Measurements from ENCODE around the gene TMEM179B. TPM values are rescaled to one million over a fixed set of nuclear protein-coding genes. Genes with fewer than 3 reads are reported as not detected.
A peak's percentile ranks its signal among the peaks of the same experiment; 100 is the strongest.

The TMEM179B gene
- total and polyA plus RNA-seq, 9 of the 15 experiments (the other 6 are each of a cell fraction or from before 2014, with no cell fraction given) = 27.7 to 105 (median 37.0) TPM

DNA sequence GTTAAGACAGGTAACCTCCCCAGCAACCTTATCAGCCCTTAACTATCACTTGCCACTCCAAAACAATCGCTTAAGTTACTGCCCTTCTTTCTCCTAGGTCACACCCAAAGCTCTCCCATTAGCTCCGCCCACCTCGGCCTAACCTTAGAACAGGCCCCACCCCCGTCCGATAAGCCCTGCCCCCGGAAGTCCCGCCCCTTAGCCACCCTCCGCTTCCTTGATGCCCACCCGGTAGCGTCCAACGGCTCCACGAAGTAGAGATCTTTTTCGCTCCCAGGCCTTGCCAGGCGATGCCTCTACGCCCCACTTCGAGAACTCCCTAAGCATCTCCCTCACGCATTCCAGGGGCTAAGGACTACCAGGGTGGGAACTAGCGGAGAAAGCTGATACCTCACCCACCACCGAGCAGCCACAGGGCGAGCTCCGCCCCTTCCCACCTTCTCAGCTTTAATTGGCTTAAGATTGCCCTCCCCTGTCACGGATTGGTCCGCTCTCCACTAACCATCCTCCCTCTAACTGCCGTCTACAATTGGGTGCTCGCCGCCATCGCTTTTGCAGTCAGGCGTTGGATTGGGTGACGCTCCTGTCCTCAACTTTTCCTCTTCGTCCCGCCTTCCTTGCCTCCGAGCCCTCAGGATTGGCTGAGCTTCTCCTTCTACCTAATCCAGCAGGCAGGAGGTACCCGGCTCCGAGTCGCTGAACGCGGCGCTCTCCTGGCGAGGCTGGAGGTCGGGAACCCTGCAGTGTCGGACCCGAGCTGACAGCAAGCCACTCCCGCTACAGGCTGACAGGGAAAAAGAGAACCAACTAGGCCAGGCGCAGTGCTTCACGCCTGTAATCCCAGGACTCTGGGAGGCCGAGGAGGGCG is 33.2 kb upstream of the TMEM179B start, which contains the start of gene ZBTB3 (continued):
- TF ChIP-seq, protein P1, sequence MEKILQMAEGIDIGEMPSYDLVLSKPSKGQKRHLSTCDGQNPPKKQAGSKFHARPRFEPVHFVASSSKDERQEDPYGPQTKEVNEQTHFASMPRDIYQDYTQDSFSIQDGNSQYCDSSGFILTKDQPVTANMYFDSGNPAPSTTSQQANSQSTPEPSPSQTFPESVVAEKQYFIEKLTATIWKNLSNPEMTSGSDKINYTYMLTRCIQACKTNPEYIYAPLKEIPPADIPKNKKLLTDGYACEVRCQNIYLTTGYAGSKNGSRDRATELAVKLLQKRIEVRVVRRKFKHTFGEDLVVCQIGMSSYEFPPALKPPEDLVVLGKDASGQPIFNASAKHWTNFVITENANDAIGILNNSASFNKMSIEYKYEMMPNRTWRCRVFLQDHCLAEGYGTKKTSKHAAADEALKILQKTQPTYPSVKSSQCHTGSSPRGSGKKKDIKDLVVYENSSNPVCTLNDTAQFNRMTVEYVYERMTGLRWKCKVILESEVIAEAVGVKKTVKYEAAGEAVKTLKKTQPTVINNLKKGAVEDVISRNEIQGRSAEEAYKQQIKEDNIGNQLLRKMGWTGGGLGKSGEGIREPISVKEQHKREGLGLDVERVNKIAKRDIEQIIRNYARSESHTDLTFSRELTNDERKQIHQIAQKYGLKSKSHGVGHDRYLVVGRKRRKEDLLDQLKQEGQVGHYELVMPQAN (IDR thresholded peaks at IDR 0.05; ENCODE audit: borderline replicate concordance) = peak; percentile 66; the same call in 1 of the 2 replicates
- TF ChIP-seq, protein P2, sequence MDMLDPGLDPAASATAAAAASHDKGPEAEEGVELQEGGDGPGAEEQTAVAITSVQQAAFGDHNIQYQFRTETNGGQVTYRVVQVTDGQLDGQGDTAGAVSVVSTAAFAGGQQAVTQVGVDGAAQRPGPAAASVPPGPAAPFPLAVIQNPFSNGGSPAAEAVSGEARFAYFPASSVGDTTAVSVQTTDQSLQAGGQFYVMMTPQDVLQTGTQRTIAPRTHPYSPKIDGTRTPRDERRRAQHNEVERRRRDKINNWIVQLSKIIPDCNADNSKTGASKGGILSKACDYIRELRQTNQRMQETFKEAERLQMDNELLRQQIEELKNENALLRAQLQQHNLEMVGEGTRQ (CRISPR knock-in tag; IDR thresholded peaks at IDR 0.05) = no peak
- TF ChIP-seq BRF1 (IDR thresholded peaks at IDR 0.05; ENCODE audit: borderline replicate concordance, extremely low read depth, insufficient read length) (no peak), YY1 (IDR thresholded peaks at IDR 0.05; ENCODE audit: borderline replicate concordance in 1 of 3, control insufficient read depth in 1 of 3, extremely low read depth in 1 of 3, insufficient read depth in 3 of 3, insufficient read length in 1 of 3, insufficient replicate concordance in 2 of 3, low read depth in 1 of 3, low read length in 2 of 3) (peak in 2 of 3 experiments; percentile 76 to 80), HEY1 (CRISPR knock-in tag; IDR thresholded peaks at IDR 0.05; ENCODE audit: borderline replicate concordance) (no peak), FOXA3 (CRISPR knock-in tag; conservative IDR thresholded peaks at IDR 0.05 in 1 of 2, IDR thresholded peaks at IDR 0.05 in 1 of 2) (peak in 1 of 2 experiments; percentile 39; a peak in 1 of 4 replicates), MECOM (CRISPR knock-in tag; IDR thresholded peaks at IDR 0.05) (no peak), RBBP5 (IDR thresholded peaks at IDR 0.05; ENCODE audit: borderline replicate concordance, insufficient read depth, low read length, poor library complexity, severe bottlenecking) (peak; percentile 87), CTBP1 (IDR thresholded peaks at IDR 0.05; ENCODE audit: borderline replicate concordance) (0 out of 2 replicates have a peak, but pooled peaks have one; percentile 60)
- TF ChIP-seq, protein P3, sequence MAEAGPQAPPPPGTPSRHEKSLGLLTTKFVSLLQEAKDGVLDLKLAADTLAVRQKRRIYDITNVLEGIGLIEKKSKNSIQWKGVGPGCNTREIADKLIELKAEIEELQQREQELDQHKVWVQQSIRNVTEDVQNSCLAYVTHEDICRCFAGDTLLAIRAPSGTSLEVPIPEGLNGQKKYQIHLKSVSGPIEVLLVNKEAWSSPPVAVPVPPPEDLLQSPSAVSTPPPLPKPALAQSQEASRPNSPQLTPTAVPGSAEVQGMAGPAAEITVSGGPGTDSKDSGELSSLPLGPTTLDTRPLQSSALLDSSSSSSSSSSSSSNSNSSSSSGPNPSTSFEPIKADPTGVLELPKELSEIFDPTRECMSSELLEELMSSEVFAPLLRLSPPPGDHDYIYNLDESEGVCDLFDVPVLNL (CRISPR knock-in tag; IDR thresholded peaks at IDR 0.05; ENCODE audit: low read depth) = no peak
